Body of pancreas (tissue), 4 donors: ENCODE measurements around the gene FPR2.

Experiments
- POLR2A ChIP-seq, 3 donors: fragments of 450-650 bp; IDR thresholded peaks; one replicate each; pipeline ENCODE4 v1.6.1; 2016; ENCODE audit warnings: antibody characterized with exemption in 3 of 3, mild to moderate bottlenecking in 2 of 3
- TF ChIP-seq, protein P1 (sequence below), 7 experiments: fragments of 450-650 bp in 4 of 7; fragments of 200-600 bp in 3 of 7; sonication (generic) in 3 of 7; IDR thresholded peaks; one replicate each; pipeline ENCODE4 v1.5.1; 2016 to 2019; ENCODE audit warnings: antibody characterized with exemption in 7 of 7

DNA sequence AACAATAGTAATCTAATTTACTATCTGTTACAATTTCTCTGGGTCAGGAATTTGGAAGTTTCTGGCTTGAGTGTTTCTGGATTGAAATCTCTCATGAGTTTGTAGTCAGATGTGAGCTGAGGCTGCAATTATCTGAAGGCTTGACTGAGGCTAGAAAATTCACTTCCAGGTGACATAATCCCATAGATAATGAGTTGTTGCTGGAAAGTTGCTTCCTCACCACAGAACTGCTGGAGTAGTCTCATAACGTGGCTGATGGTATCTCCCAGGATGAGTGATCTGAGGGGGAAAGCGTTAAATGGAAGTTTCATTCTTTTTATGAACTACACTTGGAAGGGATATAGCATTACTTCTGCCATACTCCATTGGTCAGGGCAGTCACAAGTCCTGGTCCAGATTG, 18.7 kb downstream of the FPR2 start:
- TF ChIP-seq POLR2A (IDR thresholded peaks at IDR 0.05): no peak
- TF ChIP-seq, protein P1, sequence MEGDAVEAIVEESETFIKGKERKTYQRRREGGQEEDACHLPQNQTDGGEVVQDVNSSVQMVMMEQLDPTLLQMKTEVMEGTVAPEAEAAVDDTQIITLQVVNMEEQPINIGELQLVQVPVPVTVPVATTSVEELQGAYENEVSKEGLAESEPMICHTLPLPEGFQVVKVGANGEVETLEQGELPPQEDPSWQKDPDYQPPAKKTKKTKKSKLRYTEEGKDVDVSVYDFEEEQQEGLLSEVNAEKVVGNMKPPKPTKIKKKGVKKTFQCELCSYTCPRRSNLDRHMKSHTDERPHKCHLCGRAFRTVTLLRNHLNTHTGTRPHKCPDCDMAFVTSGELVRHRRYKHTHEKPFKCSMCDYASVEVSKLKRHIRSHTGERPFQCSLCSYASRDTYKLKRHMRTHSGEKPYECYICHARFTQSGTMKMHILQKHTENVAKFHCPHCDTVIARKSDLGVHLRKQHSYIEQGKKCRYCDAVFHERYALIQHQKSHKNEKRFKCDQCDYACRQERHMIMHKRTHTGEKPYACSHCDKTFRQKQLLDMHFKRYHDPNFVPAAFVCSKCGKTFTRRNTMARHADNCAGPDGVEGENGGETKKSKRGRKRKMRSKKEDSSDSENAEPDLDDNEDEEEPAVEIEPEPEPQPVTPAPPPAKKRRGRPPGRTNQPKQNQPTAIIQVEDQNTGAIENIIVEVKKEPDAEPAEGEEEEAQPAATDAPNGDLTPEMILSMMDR (IDR thresholded peaks at IDR 0.05): no peak
